GM18873 (cell line): ENCODE data around the gene CRACR2B.

ENCODE experiments used
- ATAC-seq: cut with Tn5 transposase; IDR thresholded peaks from one replicate; pipeline ENCODE4 v1.9.1; 2021; ENCODE audit warnings: mild to moderate bottlenecking, moderate library complexity, moderate number of reproducible peaks; ENCODE audit not compliant: unreplicated experiment, low FRiP score

The CRACR2B gene

DNA sequence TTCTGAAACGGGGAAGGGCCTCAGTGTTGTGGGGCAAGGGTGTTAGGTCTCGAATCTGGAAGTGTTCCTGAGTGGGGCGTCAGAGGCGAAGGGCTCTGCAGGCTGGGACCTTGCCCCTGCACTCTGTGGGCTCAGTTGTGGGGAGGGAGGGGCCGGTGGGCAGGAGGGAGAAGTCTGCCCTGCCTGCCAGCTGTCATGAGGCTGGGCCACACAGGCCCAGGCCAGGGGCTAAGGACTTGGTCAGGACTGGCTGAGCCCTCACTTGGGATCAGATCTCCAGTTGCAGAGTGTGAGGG, at the start of gene CRACR2B:
TSS of gene CRACR2B (plus strand) at position 23 of the 296 bp plus-strand sequence. CDS start 689 bp downstream, outside the sequence.
- ATAC-seq: no peak

DNA sequence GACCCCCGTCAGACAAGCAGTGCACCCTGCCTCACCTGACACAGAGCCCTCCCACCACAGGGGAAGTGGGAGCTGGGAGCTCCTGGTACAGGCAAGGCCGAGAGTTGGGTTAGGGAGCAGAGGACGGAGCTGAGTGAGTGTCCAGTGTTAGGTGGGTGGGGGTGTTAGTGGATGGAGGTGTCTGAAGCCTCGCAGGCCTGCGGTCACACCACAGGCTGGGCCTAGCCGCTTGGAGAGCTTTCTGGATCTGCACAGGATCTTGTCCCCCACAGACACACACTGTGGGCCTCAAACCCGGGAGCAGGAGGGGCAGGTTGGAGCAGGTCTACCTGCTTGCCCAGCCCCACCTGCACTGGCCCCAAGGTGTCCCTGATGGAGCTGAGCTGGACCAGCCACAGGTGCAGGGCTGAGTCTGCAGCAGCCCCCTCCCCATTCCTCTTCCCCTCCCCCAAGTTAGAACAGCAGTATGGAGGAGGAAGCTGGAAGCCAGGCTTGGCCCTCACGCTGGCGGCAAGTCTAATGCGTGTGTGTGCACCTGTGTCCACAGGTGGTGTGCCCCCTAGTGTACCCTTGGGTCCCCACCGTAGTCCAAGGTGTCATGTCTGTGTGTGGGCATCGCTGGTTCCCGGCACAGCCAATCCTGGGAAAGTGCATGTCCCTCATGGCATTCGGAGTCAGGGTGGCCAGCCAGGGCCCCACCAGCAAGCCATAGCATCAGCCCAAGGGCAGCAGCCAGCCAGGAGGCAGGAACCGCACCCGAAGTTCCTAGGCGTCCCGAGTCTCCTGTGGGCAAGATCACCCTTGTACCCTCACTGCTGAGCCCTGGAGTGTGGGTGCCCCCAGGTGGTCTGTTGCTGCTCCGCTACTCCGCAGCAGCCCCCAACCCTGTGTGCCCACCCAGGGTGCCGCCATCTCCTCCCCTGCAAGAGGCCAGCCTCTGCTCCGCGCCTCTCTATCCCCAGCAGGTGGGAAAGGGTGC, 48.5 kb upstream of the CRACR2B start:
- ATAC-seq: no peak

DNA sequence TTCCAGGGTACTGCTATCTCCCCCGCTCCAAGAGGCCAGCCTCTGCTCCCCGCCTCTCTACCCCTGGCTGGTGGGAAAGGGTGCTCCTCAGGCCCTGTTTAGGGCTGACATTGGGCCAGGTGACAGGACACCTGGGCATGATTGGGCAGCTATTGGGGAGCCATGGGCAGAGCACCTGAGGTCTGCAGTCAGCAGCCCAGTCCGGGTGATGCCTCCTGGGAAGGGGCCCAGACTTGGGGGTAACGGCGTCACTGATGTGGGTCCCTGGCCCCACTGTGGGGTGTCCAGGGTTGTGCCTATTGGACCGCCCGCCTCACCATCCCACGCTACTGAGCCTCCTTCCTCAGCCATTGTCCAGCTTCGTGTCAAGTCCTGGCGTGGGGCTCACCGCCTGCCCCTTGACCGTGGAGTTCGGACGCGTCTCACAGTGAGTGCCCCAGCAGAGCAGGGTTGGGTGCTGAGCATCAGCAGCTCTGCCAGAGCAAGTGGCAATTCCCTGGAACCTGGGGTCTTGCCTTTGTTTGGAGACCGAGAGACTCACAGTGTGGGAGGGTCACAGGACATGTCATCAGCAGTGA, 47.7 kb upstream of the CRACR2B start:
- ATAC-seq: no peak

DNA sequence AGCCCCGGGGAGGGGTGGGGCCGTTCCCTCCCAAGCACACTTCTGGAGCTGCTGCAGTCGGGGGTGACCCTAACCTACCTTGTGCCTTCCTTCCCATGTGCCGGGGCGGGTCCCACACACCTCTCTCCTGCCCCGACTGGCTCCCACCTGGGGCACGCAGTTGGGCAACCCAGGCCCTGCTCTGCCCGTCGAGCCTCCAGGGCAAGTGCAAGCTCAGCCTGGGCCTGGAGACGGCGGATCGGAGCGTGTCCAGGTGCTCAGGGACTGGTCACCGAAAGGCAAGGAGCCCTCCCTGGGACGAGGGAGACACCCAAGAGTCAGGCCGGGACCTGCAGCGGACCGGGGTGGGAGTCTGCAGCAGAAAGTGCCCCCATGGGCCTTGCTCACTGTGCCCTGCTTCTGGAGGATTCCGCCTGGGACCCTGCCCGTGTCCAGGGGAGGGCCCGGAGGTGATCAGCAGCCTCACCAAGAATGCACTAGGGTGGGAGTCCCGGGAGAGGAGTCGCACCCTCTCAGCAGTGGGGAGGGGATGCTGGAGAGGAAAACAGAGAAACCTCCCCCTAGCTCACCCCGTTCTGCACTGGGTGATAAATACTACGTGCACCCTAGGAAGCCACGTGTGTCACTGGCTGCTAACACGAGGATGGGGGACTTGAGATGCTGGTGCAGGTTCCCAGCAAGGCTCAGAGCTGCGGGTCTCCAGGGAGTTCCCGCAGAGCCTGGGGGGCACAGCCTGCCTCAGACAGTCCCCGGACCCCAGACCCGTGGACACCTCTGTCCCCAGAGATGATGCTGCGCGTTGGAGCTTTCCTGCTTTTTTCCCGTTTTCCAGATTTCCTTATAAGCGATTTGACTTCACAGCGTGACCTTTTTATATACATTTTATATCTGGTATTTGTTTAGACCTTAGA, 45.2 kb upstream of the CRACR2B start:
- no peak for ATAC-seq

DNA sequence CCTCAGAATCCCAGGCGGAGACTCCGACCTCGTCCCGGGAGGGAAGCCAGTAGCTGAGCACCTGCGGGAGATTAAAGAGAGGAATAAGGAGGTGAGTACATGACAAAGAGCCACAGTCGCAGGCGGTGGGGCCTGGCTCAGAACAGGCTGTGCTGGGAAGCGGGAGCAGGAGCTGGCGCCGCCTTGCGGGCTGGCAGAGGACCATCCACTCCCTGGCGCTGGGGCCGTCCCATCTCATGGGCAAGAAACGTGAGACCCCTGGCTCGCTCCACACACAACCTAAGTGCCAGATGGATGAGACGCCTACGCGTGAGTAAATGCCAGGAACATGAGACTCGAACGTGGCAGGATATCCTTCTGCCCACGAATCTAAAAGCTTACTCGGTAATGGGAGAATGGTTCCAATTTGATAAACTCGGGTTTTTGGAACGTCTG, 44.1 kb upstream of the CRACR2B start:
- ATAC-seq: no peak

DNA sequence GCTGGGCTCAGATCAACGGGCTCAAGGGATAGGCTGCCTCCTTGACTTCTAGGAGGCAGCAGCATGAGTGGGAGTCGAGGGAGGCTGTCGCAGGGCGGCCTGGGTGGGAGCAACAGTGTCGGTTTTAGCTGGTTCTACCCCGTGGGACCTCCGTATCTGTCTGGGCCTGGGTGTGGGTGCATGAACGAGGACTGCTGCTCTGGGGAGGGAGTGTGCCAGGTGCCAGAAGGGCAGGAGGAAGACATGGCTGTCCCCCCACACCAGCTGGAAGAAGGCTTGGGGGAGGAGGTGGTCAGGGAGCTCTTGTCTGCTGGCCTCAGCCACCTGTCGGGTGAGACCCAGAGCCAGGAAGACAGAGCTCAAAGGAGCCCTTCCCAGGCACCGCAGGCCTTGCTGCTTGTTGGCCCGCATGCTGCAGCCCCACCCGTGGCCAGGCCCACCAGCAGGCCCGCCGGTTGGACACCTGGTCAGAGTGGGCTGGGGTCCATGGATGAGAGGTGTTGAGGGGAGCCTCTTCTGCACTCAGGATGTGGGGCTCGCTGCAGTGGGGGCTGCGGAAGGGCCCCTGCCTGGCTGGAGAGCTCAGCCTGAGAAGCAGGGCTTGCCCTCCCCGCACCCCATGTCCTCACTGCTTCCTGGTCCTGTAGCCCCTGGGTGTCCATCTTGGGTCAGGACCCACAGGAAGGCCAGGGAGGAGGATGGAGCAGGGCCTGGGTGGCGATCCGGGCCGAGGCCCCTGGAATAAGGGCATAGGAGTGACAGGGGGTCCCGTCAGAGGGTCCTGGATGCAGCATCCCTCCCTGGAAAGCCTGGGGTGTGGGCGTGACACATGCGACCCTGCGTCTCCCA, 41.3 kb upstream of the CRACR2B start:
- no peak for ATAC-seq

DNA sequence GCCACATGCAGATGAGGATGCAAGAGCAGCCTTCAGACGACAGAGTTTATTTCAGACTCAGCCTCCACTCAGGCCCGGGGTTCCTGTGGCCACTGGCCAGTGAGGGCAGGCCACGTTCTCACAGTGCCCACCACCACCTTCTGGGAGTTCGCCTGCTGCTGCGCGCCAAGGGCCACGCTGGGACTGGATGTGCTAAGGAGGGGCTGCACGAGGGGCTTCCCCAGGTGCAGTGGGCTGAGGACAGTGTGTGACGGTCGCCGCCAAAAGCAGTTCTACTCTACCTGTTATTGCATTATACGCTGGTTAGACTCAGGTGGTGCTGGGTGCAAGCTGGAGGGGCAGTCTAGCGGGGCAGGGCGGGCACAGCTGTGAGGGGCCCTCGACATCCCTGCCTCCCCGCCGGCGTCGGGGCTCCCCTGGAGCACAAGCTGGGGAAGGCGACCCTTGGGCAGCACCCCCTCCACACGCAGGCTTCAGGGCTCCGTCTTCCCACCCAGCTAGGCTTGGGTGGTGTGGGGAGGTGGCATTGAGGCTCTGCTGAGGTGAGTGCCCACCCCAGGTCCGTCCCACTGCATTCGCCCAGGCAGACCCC, 40.5 kb upstream of the CRACR2B start:
- no peak for ATAC-seq

DNA sequence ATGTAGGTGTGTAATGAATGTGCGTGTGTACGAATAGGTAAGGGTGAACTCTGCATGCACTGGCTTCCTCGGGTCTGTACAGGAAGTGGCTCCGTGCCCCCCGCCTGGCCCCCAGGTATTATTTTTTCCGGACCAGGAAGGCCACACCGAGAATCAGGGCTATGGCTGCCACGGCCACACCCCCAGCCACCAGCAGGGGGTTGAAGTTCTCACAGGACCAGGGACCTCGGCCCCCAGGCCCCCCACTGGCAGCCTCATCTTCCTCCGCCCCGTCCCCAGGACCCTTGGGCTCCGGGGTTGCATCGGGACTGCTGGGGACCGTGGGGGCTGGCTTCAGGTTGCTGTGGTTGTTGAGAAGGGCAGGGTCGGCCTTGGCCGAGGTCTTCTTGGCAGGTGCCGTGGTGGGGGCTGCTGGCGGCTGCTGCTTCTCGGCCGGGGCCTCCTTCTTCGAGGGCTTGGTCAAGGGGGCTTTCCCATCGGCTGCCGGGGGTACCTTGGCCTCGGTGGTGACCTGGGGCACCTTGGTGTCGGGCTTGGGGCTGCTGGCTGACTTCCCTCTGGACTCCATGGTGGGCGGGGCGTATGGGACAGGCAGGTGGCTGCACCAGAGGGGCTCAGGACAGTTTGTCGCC, 39.6 kb upstream of the CRACR2B start:
- ATAC-seq: no peak

DNA sequence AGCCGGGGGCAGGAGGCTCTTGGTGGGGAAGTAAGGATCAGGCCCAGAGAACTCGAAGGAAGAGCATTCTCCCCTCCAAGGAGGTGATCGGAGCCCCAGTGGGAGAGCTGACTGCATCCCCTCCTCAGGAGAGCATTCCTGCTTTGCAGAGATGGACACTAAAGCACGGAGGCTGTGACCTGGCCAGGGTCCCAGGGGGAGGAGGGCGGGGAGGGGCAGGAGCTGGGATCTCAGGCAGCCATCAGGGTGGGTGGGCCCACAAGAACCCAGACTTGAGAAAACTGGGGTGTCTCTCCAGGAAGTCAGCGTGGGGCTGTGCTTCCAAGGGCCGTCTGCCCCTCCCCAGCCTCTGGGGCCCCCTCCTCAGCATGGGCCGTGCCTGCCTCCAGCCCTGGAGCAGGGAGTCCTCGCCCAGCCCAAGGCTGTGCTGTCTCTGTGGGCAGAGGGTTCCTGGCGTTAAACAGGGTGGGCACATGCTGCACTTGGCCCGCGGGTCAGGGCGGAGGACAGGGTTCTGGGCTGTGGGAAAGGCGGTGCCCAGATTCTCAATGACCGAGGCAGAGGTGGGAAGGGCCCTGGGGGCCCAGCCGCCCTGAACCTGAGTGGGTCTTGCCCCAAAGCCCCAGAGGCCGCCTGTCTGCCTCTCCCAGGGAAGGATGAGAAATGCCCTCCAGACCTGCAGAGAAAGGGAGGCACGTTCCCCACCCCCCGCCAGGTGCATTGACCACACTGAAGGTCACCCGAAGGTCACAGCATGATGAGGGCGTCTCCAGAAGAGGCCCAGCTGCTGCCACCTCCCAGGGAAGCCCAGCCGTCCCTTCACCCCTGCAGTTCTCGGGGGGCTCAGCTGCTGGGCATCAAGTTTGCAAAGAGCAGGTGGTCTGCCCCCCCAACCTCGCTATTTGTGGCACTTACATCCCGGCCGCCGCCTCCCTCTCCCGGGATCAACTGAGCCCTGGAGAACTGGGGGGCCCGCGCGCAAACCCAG, 38.5 kb upstream of the CRACR2B start:
- no peak for ATAC-seq

DNA sequence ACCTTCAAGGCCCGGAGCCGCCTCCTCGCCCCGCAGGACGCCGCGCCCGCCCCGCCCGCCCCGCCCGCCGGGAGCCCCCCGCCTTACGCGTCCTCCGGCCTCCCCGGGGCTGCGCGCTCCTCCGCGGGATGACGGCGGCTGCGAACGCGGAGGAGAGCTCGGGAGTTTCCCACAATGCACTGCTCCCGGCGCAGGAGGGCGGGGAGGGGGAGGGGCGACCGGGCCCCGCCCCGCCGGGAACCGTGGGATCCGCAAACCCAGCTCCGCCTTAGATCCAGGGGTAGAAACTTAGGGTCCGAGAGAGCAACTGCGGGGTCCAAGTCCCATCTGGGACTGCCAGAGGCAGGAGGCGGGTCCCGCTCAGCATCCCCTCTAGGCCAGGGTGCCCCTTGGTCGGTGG, 37.8 kb upstream of the CRACR2B start, which contains the start of gene CEND1:
TSS of gene CEND1 (minus strand) at position 148 of the 400 bp plus-strand sequence. CDS start 1,514 bp downstream, outside the sequence.
- ATAC-seq: no peak

DNA sequence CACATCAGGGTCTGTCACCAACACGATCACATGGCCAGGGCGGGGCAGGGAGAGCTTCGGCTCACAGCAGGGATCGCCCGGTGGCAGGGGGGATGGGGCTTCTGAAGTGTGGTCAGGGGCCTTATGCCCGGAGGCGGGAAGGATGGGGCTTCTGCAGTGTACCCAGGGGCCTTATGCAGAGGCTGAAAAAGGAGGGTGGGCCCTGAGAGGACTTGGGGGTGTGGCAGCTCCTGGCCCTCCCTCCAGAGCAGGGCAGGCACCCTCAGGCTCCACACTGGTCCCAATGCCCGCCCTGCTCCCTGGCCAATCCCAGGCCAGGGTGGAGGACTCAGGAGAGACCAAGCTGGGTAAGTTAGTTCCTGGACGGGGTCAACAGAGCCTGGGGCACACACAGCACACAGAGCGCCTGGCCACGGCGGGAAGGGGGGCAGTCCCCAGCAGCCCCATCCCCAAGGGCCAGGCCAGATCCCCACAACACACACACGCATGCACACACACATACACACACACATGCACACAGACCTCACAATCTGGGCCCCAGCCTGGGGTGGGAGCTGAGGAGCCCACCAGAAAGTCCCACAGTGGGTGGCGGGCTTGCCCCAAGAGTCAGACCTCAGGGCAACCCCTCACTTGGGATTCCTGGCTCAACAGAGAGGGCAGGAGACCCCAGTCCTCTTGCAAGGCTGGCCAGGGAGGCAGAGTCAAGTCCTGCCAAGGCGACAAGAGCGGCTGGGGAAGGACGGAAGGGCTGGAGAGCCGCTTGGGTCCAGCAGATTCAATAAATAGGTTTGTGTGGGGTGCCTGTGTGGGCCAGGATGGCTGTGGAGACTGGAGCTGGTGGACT, 36.8 kb upstream of the CRACR2B start:
- no peak for ATAC-seq

DNA sequence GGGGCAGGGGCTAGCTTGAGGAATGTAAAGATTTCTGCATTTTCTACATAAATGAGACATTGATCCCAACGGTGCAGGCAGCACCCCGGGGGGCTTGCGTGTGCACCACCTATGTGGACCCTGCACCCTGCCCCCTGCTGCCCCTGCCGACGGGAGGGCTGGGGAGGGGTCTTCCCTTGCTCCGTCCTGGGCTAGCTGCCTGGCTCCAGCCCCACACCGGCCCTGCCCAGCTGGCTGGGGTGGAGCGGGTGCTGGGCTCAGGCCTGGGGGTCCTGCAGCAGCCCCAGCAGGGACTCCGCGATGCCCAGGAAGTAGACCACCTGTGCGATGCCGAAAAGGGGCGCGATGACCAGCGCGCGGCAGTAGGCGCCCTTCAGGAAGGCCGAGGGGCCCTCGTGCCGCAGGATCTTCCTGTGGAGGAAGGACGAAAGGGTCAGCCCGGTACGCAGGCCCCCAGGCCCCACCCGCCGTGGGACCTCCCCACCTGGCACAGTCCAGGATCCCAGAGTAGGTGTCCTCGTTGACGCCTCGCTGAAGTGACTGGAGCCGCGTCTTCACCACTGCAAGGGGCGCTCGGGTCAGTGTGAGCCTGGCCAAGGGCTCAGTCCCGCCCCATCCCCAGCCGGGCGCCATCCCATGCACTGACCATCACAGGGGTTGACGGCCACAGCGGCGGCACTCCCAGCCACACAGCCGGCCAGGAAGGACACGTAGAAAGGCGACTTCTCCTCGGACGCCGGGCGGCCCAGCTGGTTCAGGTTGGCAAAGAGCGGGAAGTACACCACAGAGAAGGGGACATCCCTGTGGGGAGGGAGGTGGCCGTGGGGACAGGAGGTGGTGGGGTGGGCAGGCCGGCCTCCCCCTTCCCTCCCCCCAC, 35.8 kb upstream of the CRACR2B start:
- ATAC-seq: no peak

DNA sequence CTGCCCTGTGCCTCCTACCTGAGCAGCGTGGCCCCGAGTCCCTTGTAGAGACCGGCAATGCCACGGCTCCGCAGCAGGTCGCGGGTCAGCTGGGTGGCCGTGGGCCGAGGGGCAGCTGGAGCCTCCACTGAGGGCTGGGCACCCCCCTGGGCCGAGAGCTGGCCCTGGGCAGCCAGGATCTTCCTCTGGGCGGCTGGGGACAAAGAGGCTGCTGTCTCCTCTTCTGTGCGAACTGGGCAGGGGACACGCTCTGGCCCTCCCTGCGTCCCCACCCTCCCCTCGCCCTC, 35.2 kb upstream of the CRACR2B start:
- no peak for ATAC-seq

DNA sequence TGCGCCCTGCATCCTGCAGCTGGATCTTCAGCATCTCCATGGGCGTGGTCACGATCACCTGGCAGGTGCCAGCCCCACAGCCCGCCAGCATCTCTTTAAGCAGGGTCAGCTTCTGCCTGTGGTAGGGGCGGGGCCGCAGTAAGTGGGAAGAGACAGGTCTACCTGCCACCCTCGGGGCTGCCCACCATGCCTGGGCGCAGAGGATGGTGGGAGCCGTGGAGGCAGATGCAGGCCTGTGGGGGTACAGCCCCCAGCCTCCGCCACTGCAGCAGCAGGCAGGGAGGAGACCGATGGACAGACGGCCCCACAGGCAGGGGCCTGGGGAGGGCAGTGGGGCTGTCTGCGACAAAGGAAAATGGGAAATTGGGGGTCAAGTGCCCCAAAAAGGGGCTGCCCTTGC, 34.8 kb upstream of the CRACR2B start:
- ATAC-seq: no peak

DNA sequence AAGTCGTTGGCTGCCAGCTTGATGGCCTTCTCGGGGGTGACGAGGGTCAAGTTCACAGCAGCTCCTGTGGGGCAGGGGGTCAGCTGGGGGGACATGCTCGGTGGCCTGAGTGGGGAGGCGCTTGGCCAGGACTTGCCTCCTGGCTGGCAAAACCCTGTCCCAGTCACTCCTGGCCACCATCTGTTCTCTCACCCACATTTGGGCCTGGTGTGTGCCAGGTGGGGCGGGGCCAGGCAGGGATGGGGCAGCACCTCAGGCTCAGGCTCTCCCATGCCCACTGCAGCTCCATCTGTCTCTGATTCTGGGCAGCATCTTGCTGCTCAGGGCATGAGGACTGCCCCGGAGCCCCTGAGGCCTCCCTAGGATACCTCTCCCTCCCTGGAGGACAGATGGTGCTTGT, 34.2 kb upstream of the CRACR2B start:
- ATAC-seq: no peak

DNA sequence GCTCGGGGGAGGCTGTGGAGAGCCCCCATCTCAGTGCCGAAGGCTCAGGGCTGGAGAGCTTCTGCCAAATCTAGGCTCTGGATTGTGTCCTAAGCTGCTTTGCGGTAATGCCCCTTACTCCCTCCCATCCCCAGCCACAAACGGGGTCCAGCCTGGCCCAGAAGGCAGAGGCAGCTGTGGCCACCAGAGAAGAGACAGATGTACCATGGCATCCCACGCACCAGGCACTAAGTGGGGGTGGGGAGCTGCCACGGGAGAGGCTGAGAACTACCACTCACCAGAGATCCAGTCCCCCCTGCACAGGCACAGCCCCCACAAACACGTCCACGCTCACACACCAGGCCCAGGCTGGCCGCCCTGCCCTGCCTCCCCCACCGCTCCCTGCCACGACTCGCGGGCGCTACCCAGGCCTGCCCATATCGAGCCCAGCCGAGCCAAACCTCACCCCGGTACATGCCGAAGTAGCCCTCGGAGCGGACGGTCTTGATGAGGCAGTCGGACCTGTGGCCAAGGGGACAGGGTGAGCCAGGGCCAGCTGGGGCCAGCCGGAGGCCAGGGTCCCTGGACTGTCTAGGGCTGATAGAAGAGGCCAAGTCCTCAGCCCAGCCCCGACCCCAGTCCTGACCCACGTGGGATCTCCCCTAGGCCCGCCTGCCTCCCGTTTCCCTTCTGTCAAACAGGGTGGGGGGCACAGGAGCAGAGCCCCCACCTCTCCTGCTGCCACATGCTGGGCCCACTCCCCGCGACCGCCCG, 33.5 kb upstream of the CRACR2B start:
- ATAC-seq: no peak
